Subcutaneous adipose tissue (tissue), 4 donors: Measurements from ENCODE around the gene BICC1. TPM values are rescaled to one million over a fixed set of nuclear protein-coding genes. Genes with fewer than 3 reads are reported as not detected.

Experiments used
- total RNA-seq, 4 donors: library from RNA; depleted of rRNA; stranded (reverse); fragments of >200 nt; gene quantifications; one replicate each; pipeline ENCODE4 v1.1.0, GENCODE V29; 2016
- TF ChIP-seq, protein P1 (sequence below): fragments of 450-650 bp; IDR thresholded peaks from one replicate; pipeline ENCODE4 v1.5.1; 2016; ENCODE audit warnings: low read depth, mild to moderate bottlenecking, control low read depth, antibody characterized with exemption, moderate library complexity

Gene BICC1
- total RNA-seq, 4 donors from 2014 or later = 17.9 to 26.0 (median 23.0) TPM

DNA sequence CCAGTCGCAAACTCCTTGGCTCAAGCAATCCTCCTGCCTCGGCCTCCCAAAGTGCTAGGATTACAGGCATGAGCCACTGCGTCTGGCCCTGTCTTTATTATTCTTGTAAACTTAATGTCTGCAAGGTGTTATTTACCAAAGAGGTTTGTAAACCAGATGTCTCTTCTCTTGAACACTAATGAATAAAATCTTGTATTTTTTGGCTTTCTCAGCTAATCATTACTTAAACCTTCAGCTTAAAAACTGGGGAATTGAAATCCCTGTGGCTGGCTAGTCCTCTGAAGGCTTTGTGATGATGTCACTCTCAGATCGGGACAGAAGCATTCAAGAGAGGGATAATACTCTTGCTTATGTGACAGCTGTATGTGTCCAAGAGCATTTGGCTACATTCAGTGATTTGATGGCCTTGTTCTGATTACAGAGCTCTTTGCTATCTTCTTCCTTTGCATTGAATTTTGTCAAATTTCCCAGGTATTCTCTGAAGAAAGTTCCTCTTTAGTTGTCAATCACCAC lies 130.3 kb downstream of the BICC1 start:
- TF ChIP-seq, protein P1, sequence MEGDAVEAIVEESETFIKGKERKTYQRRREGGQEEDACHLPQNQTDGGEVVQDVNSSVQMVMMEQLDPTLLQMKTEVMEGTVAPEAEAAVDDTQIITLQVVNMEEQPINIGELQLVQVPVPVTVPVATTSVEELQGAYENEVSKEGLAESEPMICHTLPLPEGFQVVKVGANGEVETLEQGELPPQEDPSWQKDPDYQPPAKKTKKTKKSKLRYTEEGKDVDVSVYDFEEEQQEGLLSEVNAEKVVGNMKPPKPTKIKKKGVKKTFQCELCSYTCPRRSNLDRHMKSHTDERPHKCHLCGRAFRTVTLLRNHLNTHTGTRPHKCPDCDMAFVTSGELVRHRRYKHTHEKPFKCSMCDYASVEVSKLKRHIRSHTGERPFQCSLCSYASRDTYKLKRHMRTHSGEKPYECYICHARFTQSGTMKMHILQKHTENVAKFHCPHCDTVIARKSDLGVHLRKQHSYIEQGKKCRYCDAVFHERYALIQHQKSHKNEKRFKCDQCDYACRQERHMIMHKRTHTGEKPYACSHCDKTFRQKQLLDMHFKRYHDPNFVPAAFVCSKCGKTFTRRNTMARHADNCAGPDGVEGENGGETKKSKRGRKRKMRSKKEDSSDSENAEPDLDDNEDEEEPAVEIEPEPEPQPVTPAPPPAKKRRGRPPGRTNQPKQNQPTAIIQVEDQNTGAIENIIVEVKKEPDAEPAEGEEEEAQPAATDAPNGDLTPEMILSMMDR = no peak

DNA sequence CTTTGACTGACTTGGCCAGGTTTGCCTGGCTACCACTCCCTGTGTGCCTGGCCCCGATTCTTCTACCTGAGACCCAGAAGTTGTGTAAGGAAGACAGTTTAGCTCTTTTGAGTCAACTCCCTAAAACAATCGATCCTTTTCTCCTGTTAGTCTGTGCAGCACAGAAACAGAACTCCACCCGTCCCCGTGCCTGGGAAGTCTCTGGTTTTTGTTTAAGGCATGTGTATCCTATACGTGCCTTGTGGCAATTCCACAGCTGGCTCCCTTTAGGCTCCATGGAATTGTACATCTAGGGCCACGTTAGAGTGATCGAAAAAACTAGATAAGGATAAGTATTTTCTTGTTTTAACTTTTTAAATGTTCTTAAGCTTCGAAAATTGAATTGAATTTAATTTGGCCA lies 131.6 kb downstream of the BICC1 start:
- TF ChIP-seq, protein P1 = no peak

DNA sequence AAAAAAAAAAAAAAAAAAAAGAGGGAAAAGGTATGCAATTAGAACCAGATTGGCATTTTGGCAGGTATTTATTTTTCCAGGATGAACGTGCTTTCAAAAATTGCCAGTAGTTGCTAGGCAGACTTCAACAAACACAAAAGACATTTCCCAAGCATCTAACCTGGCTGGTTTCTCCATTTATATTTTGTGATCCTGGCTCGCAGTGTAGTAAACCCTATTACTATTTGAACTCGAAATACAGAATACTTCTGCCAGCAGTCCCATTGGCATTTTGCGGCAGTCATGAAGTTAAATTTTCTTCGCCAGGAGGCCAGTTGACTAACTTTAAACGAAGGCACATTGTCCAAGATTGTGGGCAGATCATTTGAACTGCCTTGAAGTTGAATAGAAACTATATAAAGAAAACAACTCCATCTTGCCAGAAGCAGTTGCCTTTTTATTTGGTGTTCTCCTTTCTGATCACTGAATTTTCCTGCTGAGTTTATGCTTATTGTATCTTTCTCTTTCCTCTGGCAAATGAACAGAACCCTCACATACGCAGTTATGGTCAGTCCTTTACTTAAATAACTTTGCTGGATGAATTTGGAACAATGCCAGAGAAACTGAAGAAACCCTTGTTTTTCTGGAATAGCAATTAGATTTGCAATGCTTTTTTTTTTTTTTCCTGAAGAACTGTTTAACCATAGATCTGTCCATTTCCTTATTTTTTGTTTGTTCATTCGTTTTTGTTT lies 132.9 kb downstream of the BICC1 start:
- TF ChIP-seq, protein P1 = no peak

DNA sequence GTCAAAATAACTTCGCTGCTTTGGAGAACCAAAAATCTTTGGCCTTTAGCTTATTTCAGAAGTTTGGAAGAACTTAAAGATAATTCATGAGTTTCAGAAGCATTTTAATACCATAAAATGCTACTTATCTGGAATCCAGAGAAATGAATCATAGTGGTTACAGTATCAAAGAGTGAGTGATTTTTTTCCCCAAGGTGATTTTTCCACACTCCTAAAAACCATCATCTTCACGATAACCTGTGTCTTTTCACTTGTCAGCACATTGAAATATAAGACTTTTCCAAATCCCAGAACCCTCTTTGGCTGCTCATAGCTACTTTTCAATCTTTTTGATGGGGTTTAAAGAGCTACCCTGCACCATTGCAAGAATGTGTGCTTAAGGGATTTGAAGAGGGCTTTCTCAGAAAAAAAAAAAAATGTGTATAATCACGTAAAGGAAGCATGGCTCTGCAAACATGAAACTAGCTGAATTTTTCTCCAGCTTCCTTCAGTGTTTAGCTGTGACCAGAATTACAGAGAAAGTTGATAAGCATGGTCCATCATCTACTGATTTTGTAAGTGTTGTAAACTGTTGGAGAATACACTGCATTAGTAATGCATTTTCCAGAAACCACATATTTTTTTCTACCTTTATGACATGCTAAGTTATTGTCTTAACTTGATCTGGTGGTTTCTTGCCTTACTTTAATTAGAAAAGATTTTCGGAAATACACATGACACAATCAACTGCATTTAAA lies 134.9 kb downstream of the BICC1 start:
- TF ChIP-seq, protein P1 = no peak

DNA sequence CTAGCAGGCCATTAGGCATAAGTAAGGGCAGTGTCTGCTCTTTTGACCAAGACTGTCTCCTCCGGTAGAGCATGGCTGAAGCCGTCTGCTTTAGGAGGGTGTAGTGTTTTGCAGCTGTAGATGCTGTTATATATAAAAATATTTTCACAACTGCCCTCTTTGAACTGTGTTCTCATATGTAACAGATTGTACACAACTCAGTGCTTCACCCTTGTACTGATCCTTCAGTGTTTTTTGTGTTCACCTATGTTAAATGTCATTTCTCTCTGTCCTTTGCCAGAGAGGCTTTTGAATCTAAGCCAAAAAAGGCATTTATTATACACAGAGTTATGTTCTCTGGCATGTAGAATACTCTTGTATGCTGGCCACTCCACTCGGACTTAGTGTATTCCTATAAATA lies 135.5 kb downstream of the BICC1 start:
- TF ChIP-seq, protein P1 = no peak

DNA sequence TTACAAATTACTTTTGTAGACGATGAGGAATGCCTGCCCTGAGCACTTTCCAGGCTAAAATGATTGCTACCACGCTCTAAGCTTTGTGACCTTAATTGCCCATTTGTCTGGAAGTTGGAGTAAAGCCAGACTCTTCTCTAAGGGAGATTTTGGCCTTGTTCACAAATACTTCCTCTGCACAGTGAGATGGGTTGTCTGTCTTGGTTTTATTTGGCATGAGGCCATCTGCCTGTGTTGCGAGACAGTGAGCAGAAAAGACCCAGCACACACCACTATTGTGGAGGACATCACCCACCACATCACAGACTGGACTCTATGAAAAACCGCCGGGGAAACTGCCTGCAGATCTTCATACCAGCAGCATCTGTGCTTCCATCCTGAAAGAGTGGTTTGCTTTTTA lies 138.4 kb downstream of the BICC1 start:
- TF ChIP-seq, protein P1 = no peak

DNA sequence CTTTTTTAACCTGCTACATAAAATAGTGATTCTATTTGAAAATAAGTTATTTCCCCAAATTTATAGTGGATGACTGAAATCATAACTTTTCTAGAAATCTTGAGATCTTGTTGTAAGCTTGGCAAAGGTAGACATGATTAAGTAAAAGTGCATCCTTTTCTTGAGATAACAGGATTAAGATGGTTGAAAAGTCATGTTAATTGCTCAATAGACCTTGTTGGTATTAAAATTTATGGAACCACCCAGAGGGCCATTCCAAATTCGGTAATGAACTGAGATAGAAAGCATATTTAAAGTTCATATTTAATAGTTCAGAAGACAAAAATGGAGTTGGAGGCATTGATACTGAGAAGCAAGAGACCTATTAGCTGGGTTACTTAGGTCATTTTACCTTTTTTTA lies 139.1 kb downstream of the BICC1 start:
- TF ChIP-seq, protein P1 = no peak
